Parathyroid adenoma (tissue), 2 donors: ENCODE measurements around the gene KCP.

Source experiments
- H2AFZ ChIP-seq: fragments of 300-600 bp; sonication (generic); one replicate; pipeline ENCODE4 v1.7.0; 2017; ENCODE audit warnings: antibody characterized with exemption, mild to moderate bottlenecking
- H3K27ac ChIP-seq: fragments of 300-600 bp; sonication (generic); one replicate; pipeline ENCODE4 v1.7.0; 2017
- H3K27me3 ChIP-seq: fragments of 300-600 bp; sonication (generic); one replicate; pipeline ENCODE4 v1.7.0; 2017; ENCODE audit warnings: low read length; ENCODE audit not compliant: control insufficient read depth, insufficient read depth
- H3K36me3 ChIP-seq: fragments of 300-600 bp; sonication (generic); one replicate; pipeline ENCODE4 v1.7.0; 2017; ENCODE audit warnings: low read length; ENCODE audit not compliant: control insufficient read depth, insufficient read depth
- H3K4me1 ChIP-seq: fragments of 300-600 bp; sonication (generic); one replicate; pipeline ENCODE4 v1.7.0; 2017; ENCODE audit warnings: control low read depth
- H3K4me2 ChIP-seq: fragments of 300-600 bp; sonication (generic); one replicate; pipeline ENCODE4 v1.7.0; 2017; ENCODE audit warnings: low read length
- H3K4me3 ChIP-seq: fragments of 300-600 bp; sonication (generic); one replicate; pipeline ENCODE4 v1.7.0; 2017; ENCODE audit warnings: low read depth, low read length
- H3K79me2 ChIP-seq: fragments of 300-600 bp; sonication (generic); one replicate; pipeline ENCODE4 v1.7.0; 2017; ENCODE audit warnings: control low read depth
- H3K9ac ChIP-seq: fragments of 300-600 bp; sonication (generic); one replicate; pipeline ENCODE4 v1.7.0; 2017; ENCODE audit warnings: mild to moderate bottlenecking
- H3K9me3 ChIP-seq: fragments of 300-600 bp; sonication (generic); one replicate; pipeline ENCODE4 v1.7.0; 2017; ENCODE audit warnings: low read length; ENCODE audit not compliant: control insufficient read depth
- TF ChIP-seq, protein P1 (sequence below): fragments of 300-600 bp; sonication (generic); IDR thresholded peaks from one replicate; pipeline ENCODE4 v1.7.0; 2017; ENCODE audit warnings: antibody characterized with exemption, mild to moderate bottlenecking
- donor health status: primary hyperparathyroidism.

The KCP gene

DNA sequence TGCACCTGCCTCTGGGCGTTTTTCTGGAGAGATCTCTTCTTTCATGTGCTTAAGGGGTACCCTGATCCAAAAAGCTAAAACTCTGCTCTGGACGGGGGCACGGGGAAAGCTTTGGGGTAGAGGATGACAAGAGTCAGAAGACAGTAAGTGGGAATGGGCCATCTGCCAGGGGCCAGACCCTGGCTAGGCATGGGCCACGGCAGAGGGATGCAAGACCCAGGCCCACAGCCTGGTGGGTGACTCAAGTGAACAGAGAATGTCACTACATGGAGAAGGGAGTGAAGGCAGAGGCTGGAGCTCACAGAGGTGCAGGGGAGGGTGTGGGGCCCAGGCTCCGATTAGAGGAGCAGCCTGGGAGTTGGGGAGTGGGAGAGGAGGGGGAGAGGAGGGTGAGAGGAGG, 65.0 kb downstream of the KCP start:
- Histone ChIP-seq H3K27me3 (no peaks in the 10 kb centered on the region), H3K9ac (no peak overlapping the region), H3K4me2 (no peak overlapping the region), H3K9me3 (no peaks in the 10 kb centered on the region), H2AFZ (no peak overlapping the region), H3K27ac (no peak overlapping the region), H3K36me3 (no peaks in the 10 kb centered on the region), H3K79me2 (no peaks in the 10 kb centered on the region), H3K4me1 (peaks cover 3% of the 10 kb centered on the region), H3K4me3 (no peak overlapping the region)
- TF ChIP-seq, protein P1, sequence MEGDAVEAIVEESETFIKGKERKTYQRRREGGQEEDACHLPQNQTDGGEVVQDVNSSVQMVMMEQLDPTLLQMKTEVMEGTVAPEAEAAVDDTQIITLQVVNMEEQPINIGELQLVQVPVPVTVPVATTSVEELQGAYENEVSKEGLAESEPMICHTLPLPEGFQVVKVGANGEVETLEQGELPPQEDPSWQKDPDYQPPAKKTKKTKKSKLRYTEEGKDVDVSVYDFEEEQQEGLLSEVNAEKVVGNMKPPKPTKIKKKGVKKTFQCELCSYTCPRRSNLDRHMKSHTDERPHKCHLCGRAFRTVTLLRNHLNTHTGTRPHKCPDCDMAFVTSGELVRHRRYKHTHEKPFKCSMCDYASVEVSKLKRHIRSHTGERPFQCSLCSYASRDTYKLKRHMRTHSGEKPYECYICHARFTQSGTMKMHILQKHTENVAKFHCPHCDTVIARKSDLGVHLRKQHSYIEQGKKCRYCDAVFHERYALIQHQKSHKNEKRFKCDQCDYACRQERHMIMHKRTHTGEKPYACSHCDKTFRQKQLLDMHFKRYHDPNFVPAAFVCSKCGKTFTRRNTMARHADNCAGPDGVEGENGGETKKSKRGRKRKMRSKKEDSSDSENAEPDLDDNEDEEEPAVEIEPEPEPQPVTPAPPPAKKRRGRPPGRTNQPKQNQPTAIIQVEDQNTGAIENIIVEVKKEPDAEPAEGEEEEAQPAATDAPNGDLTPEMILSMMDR: no peak

DNA sequence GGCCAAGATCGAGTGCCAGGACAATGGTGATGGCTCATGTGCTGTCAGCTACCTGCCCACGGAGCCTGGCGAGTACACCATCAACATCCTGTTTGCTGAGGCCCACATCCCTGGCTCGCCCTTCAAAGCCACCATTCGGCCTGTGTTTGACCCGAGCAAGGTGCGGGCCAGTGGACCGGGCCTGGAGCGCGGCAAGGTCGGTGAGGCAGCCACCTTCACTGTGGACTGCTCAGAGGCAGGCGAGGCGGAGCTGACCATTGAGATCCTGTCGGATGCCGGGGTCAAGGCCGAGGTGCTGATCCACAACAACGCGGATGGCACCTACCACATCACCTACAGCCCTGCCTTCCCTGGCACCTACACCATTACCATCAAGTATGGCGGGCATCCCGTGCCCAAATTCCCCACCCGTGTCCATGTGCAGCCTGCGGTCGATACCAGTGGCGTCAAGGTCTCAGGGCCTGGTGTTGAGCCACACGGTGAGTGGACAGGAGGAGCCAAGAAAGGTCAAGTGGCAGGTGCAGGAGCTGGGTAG, 65.7 kb downstream of the KCP start:
- Histone ChIP-seq H3K9ac (no peak overlapping the region), H3K9me3 (no peaks in the 10 kb centered on the region), H3K4me3 (no peak overlapping the region), H3K79me2 (no peaks in the 10 kb centered on the region), H3K36me3 (no peaks in the 10 kb centered on the region), H3K27me3 (no peaks in the 10 kb centered on the region), H3K4me1 (peaks cover 3% of the 10 kb centered on the region), H3K27ac (no peak overlapping the region), H3K4me2 (no peak overlapping the region), H2AFZ (no peak overlapping the region)
- TF ChIP-seq, protein P1: no peak

DNA sequence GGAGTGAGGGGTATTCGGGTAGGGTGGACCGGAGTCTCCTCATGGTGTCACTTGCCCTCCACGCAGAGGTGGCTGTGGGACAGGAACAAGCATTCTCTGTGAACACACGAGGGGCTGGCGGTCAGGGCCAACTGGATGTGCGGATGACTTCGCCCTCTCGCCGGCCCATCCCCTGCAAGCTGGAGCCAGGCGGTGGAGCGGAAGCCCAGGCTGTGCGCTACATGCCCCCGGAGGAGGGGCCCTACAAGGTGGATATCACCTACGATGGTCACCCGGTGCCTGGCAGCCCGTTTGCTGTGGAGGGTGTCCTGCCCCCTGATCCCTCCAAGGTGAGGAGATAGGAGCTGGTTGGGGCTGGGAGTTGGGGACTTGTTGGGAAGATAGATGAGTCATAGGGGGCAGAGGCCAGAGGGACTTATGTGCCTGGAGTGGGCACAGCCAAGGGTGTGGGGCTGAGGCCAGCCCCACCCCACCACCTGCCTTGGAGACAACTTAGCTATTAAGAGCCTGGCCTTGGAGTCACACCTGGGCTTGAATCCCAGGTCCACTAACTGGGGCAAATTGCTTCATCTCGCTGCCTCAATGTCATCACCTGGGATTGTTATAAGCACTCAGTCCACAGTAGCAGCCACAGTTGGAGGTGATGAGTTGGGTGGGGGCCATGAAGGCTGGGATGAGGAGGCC, 66.4 kb downstream of the KCP start:
- Histone ChIP-seq H2AFZ (no peak overlapping the region), H3K4me2 (no peak overlapping the region), H3K9me3 (no peaks in the 10 kb centered on the region), H3K27ac (no peak overlapping the region), H3K9ac (no peak overlapping the region), H3K36me3 (no peaks in the 10 kb centered on the region), H3K79me2 (no peaks in the 10 kb centered on the region), H3K27me3 (no peaks in the 10 kb centered on the region), H3K4me3 (no peak overlapping the region), H3K4me1 (peaks cover 3% of the 10 kb centered on the region)
- TF ChIP-seq, protein P1: no peak

DNA sequence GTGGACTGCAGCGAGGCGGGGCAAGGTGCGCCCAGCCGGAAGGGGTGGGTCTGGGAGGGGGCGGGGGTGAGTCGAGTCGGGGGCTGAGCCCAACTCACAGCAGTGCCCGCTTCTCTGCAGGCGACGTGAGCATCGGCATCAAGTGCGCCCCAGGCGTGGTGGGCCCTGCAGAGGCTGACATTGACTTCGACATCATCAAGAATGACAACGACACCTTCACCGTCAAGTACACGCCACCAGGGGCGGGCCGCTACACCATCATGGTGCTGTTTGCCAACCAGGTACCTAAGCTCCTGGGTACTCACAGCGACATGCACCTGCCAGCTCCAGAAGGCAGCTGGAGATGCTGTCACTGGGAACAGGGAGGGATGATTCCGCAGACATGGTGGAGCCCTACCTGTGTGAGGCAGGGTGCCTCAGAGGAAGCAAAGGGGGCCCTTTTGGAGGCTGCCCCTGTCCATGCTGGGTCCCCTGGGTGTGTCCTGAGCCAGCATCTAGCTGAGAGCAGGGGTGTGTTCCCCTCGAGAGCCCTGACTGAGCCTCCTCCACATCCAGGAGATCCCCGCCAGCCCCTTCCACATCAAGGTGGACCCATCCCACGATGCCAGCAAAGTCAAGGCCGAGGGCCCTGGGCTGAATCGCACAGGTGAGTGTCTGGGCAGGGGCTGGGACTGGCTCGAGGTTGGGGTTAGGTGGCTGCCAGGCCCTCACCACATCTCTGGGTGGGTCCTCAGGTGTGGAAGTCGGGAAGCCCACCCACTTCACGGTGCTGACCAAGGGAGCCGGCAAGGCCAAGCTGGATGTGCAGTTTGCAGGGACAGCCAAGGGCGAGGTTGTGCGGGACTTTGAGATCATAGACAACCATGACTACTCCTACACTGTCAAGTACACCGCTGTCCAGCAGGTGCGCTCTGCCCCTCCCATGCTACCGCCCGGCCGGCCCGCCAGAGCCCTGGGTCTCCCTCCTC, 67.6 kb downstream of the KCP start:
- Histone ChIP-seq H2AFZ (no peak overlapping the region), H3K9ac (no peak overlapping the region), H3K79me2 (no peaks in the 10 kb centered on the region), H3K4me2 (no peak overlapping the region), H3K9me3 (no peaks in the 10 kb centered on the region), H3K27me3 (no peaks in the 10 kb centered on the region), H3K27ac (no peak overlapping the region), H3K4me1 (peaks cover 3% of the 10 kb centered on the region), H3K4me3 (no peak overlapping the region), H3K36me3 (no peaks in the 10 kb centered on the region)
- TF ChIP-seq, protein P1: no peak
